ENCODE data around the gene NREP. TPM values are rescaled to one million over a fixed set of nuclear protein-coding genes. Genes with fewer than 3 reads are reported as not detected.

The NREP gene
- total RNA-seq, 1 experiment from 2014 or later = 160 TPM

GRCh38 chr5:111733571-111733970 is 23.4 kb downstream of the NREP start:
- TF ChIP-seq GRHL2 (CRISPR knock-in tag; IDR thresholded peaks at IDR 0.05; ENCODE audit: insufficient replicate concordance, severe bottlenecking) = no peak
- TF ChIP-seq, protein P1, sequence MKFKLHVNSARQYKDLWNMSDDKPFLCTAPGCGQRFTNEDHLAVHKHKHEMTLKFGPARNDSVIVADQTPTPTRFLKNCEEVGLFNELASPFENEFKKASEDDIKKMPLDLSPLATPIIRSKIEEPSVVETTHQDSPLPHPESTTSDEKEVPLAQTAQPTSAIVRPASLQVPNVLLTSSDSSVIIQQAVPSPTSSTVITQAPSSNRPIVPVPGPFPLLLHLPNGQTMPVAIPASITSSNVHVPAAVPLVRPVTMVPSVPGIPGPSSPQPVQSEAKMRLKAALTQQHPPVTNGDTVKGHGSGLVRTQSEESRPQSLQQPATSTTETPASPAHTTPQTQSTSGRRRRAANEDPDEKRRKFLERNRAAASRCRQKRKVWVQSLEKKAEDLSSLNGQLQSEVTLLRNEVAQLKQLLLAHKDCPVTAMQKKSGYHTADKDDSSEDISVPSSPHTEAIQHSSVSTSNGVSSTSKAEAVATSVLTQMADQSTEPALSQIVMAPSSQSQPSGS (CRISPR knock-in tag; IDR thresholded peaks at IDR 0.05; ENCODE audit: borderline replicate concordance, low read depth) = no peak
- TF ChIP-seq ELF4 (CRISPR knock-in tag; IDR thresholded peaks at IDR 0.05; ENCODE audit: low read depth) = no peak
- TF ChIP-seq ETV6 (CRISPR knock-in tag; IDR thresholded peaks at IDR 0.05) = no peak
- Mint-ChIP-seq H3K4me1 (peaks cover 33% of the 10 kb centered on the region), H3K4me3 (no peak overlapping the region), H3K27me3 (ENCODE audit: low read depth) (no peaks in the 10 kb centered on the region), H3K36me3 (peaks cover 50% of the 10 kb centered on the region), H3K9me3 (no peaks in the 10 kb centered on the region), H3K27ac (peak overlapping the region; percentile 52; the same call in 1 of the 2 replicates)
- CTCF ChIA-PET = no interaction called here
- no peak for ATAC-seq
- POLR2A ChIA-PET = no interaction called here
- DNase-seq (ENCODE audit: low spot score) = no peak

- TF ChIP-seq, protein P2, sequence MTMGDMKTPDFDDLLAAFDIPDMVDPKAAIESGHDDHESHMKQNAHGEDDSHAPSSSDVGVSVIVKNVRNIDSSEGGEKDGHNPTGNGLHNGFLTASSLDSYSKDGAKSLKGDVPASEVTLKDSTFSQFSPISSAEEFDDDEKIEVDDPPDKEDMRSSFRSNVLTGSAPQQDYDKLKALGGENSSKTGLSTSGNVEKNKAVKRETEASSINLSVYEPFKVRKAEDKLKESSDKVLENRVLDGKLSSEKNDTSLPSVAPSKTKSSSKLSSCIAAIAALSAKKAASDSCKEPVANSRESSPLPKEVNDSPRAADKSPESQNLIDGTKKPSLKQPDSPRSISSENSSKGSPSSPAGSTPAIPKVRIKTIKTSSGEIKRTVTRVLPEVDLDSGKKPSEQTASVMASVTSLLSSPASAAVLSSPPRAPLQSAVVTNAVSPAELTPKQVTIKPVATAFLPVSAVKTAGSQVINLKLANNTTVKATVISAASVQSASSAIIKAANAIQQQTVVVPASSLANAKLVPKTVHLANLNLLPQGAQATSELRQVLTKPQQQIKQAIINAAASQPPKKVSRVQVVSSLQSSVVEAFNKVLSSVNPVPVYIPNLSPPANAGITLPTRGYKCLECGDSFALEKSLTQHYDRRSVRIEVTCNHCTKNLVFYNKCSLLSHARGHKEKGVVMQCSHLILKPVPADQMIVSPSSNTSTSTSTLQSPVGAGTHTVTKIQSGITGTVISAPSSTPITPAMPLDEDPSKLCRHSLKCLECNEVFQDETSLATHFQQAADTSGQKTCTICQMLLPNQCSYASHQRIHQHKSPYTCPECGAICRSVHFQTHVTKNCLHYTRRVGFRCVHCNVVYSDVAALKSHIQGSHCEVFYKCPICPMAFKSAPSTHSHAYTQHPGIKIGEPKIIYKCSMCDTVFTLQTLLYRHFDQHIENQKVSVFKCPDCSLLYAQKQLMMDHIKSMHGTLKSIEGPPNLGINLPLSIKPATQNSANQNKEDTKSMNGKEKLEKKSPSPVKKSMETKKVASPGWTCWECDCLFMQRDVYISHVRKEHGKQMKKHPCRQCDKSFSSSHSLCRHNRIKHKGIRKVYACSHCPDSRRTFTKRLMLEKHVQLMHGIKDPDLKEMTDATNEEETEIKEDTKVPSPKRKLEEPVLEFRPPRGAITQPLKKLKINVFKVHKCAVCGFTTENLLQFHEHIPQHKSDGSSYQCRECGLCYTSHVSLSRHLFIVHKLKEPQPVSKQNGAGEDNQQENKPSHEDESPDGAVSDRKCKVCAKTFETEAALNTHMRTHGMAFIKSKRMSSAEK (CRISPR knock-in tag; IDR thresholded peaks at IDR 0.05; ENCODE audit: borderline replicate concordance) = no peak
- TF ChIP-seq IRF2 (CRISPR knock-in tag; IDR thresholded peaks at IDR 0.05; ENCODE audit: borderline replicate concordance, low read depth) (no peak), EMX1 (CRISPR knock-in tag; IDR thresholded peaks at IDR 0.05) (no peak), NFYB (CRISPR knock-in tag; conservative IDR thresholded peaks at IDR 0.05; ENCODE audit: low read depth) (no peak), ZNF232 (CRISPR knock-in tag; IDR thresholded peaks at IDR 0.05) (no peak), HMGA2 (CRISPR knock-in tag; IDR thresholded peaks at IDR 0.05) (no peak), SMAD3 (CRISPR knock-in tag; IDR thresholded peaks at IDR 0.05; ENCODE audit: borderline replicate concordance) (no peak), SMAD4 (CRISPR knock-in tag; IDR thresholded peaks at IDR 0.05) (no peak), ZNF671 (CRISPR knock-in tag; IDR thresholded peaks at IDR 0.05) (no peak), FOXP1 (CRISPR knock-in tag; IDR thresholded peaks at IDR 0.05; ENCODE audit: borderline replicate concordance) (no peak), ZNF396 (CRISPR knock-in tag; IDR thresholded peaks at IDR 0.05; ENCODE audit: borderline replicate concordance) (no peak)
- TF ChIP-seq, protein P3, sequence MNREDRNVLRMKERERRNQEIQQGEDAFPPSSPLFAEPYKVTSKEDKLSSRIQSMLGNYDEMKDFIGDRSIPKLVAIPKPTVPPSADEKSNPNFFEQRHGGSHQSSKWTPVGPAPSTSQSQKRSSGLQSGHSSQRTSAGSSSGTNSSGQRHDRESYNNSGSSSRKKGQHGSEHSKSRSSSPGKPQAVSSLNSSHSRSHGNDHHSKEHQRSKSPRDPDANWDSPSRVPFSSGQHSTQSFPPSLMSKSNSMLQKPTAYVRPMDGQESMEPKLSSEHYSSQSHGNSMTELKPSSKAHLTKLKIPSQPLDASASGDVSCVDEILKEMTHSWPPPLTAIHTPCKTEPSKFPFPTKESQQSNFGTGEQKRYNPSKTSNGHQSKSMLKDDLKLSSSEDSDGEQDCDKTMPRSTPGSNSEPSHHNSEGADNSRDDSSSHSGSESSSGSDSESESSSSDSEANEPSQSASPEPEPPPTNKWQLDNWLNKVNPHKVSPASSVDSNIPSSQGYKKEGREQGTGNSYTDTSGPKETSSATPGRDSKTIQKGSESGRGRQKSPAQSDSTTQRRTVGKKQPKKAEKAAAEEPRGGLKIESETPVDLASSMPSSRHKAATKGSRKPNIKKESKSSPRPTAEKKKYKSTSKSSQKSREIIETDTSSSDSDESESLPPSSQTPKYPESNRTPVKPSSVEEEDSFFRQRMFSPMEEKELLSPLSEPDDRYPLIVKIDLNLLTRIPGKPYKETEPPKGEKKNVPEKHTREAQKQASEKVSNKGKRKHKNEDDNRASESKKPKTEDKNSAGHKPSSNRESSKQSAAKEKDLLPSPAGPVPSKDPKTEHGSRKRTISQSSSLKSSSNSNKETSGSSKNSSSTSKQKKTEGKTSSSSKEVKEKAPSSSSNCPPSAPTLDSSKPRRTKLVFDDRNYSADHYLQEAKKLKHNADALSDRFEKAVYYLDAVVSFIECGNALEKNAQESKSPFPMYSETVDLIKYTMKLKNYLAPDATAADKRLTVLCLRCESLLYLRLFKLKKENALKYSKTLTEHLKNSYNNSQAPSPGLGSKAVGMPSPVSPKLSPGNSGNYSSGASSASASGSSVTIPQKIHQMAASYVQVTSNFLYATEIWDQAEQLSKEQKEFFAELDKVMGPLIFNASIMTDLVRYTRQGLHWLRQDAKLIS (CRISPR knock-in tag; IDR thresholded peaks at IDR 0.05; ENCODE audit: borderline replicate concordance) = no peak
- Mint-ChIP-seq H3K9me3 (no peaks in the 10 kb centered on the region), H3K27me3 (ENCODE audit: low read depth) (no peaks in the 10 kb centered on the region), H3K36me3 (peaks cover 67% of the 10 kb centered on the region), H3K4me3 (no peak overlapping the region), H3K27ac (0 out of 2 replicates have a peak overlapping the region, but pooled peaks have one; percentile 11), H3K4me1 (peaks cover 14% of the 10 kb centered on the region)
- ChIA-PET POLR2A (no interaction called here), CTCF (no interaction called here)
- no peak for DNase-seq (ENCODE audit: low spot score)
- no peak for ATAC-seq
These were observed 25.4 kb downstream of the NREP start for GRCh38 chr5:111731638-111732037.

All from WTC11 (cell line).